HEK293 (cell line): Measurements from ENCODE around the gene C17orf58.

Experiments
- GLIS1 ChIP-seq: fragments of 450-650 bp; formaldehyde crosslinking; IDR thresholded peaks from 2 replicates; pipeline ENCODE4 v1.5.1; 2016; ENCODE audit warnings: missing biosample characterization, missing genetic modification characterization
- HOXC10 ChIP-seq: sonication (generic); formaldehyde crosslinking; IDR thresholded peaks from 2 replicates; pipeline ENCODE4 v1.8.1; 2023; ENCODE audit warnings: mild to moderate bottlenecking, missing genetic modification reagents
- KLF9 ChIP-seq: fragments of 450-650 bp; formaldehyde crosslinking; IDR thresholded peaks from 2 replicates; pipeline ENCODE4 v1.5.1; 2016; ENCODE audit warnings: missing biosample characterization, missing genetic modification characterization, low read depth
- OSR2 ChIP-seq: fragments of 450-650 bp; formaldehyde crosslinking; IDR thresholded peaks from 2 replicates; pipeline ENCODE4 v1.5.1; 2016; ENCODE audit warnings: missing biosample characterization, missing genetic modification characterization
- PRDM1 ChIP-seq: fragments of 450-650 bp; formaldehyde crosslinking; IDR thresholded peaks from 2 replicates; pipeline ENCODE4; 2016; ENCODE audit warnings: missing biosample characterization, missing genetic modification characterization
- PRDM10 ChIP-seq: fragments of 450-650 bp; formaldehyde crosslinking; IDR thresholded peaks from 2 replicates; pipeline ENCODE4 v1.5.1; 2016; ENCODE audit warnings: missing biosample characterization, missing genetic modification characterization
- RBAK ChIP-seq: fragments of 450-650 bp; formaldehyde crosslinking; IDR thresholded peaks from 2 replicates; pipeline ENCODE4 v1.5.1; 2016; ENCODE audit warnings: missing biosample characterization, missing genetic modification characterization
- ZBTB8A ChIP-seq: fragments of 450-650 bp; formaldehyde crosslinking; IDR thresholded peaks from 2 replicates; pipeline ENCODE4 v1.5.1; 2016; ENCODE audit warnings: missing biosample characterization, missing genetic modification characterization
- ZFHX2 ChIP-seq: fragments of 450-650 bp; formaldehyde crosslinking; conservative IDR thresholded peaks from 2 replicates; pipeline ENCODE4 v1.5.1; 2016; ENCODE audit warnings: missing biosample characterization, missing genetic modification characterization
- ZNF10 ChIP-seq: fragments of 450-650 bp; formaldehyde crosslinking; IDR thresholded peaks from 2 replicates; pipeline ENCODE4 v1.5.1; 2017; ENCODE audit warnings: missing biosample characterization, missing genetic modification characterization
- ZNF121 ChIP-seq: fragments of 450-650 bp; formaldehyde crosslinking; IDR thresholded peaks from 2 replicates; pipeline ENCODE4 v1.5.1; 2016; ENCODE audit warnings: missing biosample characterization, missing genetic modification characterization
- ZNF148 ChIP-seq: fragments of 450-650 bp; formaldehyde crosslinking; IDR thresholded peaks from 2 replicates; pipeline ENCODE4 v1.5.0; 2017; ENCODE audit warnings: missing biosample characterization, missing genetic modification characterization, borderline replicate concordance
- ZNF174 ChIP-seq: fragments of 450-650 bp; formaldehyde crosslinking; IDR thresholded peaks from 2 replicates; pipeline ENCODE4 v1.5.0; 2017; ENCODE audit warnings: missing biosample characterization, mild to moderate bottlenecking, missing genetic modification characterization
- ZNF175 ChIP-seq: fragments of 450-650 bp; formaldehyde crosslinking; IDR thresholded peaks from 2 replicates; pipeline ENCODE4 v1.5.1; 2016; ENCODE audit warnings: missing biosample characterization, missing genetic modification characterization
- ZNF184 ChIP-seq: fragments of 450-650 bp; IDR thresholded peaks from 2 replicates; pipeline ENCODE4 v1.5.1; 2018; ENCODE audit warnings: missing biosample characterization, mild to moderate bottlenecking, missing genetic modification characterization
- ZNF335 ChIP-seq: fragments of 450-650 bp; formaldehyde crosslinking; conservative IDR thresholded peaks from 2 replicates; pipeline ENCODE4 v1.5.1; 2016; ENCODE audit warnings: missing biosample characterization, missing genetic modification characterization
- ZNF398 ChIP-seq: fragments of 450-650 bp; formaldehyde crosslinking; IDR thresholded peaks from 2 replicates; pipeline ENCODE4 v1.5.1; 2017; ENCODE audit warnings: missing biosample characterization, missing genetic modification characterization
- ZNF529 ChIP-seq: fragments of 450-650 bp; formaldehyde crosslinking; IDR thresholded peaks from 2 replicates; pipeline ENCODE4 v1.5.1; 2017; ENCODE audit warnings: missing genetic modification characterization, missing biosample characterization; ENCODE audit not compliant: insufficient replicate concordance
- ZNF561 ChIP-seq: fragments of 450-650 bp; IDR thresholded peaks from 2 replicates; pipeline ENCODE4 v1.5.1; 2018; ENCODE audit warnings: missing biosample characterization, missing genetic modification characterization, borderline replicate concordance
- ZNF76 ChIP-seq: fragments of 450-650 bp; formaldehyde crosslinking; IDR thresholded peaks from 2 replicates; pipeline ENCODE4; 2016; ENCODE audit warnings: low read depth, missing biosample characterization, missing genetic modification characterization, borderline replicate concordance
- ZNF792 ChIP-seq: fragments of 450-650 bp; formaldehyde crosslinking; IDR thresholded peaks from 2 replicates; pipeline ENCODE4 v1.5.1; 2016; ENCODE audit warnings: missing biosample characterization, missing genetic modification characterization
- ZSCAN23 ChIP-seq: fragments of 450-650 bp; formaldehyde crosslinking; IDR thresholded peaks from 2 replicates; pipeline ENCODE4 v1.5.1; 2016; ENCODE audit warnings: missing biosample characterization, missing genetic modification characterization
- ZSCAN30 ChIP-seq: fragments of 450-650 bp; IDR thresholded peaks from 2 replicates; pipeline ENCODE4 v1.5.1; 2018; ENCODE audit warnings: missing biosample characterization, mild to moderate bottlenecking, missing genetic modification characterization, moderate library complexity
- TF ChIP-seq, protein P1 (sequence below): sonication (generic); formaldehyde crosslinking; IDR thresholded peaks from 2 replicates; pipeline ENCODE4 v1.8.1; 2022; ENCODE audit warnings: mild to moderate bottlenecking, moderate library complexity, missing genetic modification reagents
- TF ChIP-seq, protein P2 (sequence below): fragments of 450-650 bp; formaldehyde crosslinking; IDR thresholded peaks from 2 replicates; pipeline ENCODE4 v1.5.1; 2017; ENCODE audit warnings: missing biosample characterization, mild to moderate bottlenecking, missing genetic modification characterization, moderate library complexity
- TF ChIP-seq, protein P3 (sequence below): fragments of 450-650 bp; formaldehyde crosslinking; IDR thresholded peaks from 2 replicates; pipeline ENCODE4 v1.5.1; 2016; ENCODE audit warnings: missing biosample characterization, missing genetic modification characterization

C17orf58 gene

DNA sequence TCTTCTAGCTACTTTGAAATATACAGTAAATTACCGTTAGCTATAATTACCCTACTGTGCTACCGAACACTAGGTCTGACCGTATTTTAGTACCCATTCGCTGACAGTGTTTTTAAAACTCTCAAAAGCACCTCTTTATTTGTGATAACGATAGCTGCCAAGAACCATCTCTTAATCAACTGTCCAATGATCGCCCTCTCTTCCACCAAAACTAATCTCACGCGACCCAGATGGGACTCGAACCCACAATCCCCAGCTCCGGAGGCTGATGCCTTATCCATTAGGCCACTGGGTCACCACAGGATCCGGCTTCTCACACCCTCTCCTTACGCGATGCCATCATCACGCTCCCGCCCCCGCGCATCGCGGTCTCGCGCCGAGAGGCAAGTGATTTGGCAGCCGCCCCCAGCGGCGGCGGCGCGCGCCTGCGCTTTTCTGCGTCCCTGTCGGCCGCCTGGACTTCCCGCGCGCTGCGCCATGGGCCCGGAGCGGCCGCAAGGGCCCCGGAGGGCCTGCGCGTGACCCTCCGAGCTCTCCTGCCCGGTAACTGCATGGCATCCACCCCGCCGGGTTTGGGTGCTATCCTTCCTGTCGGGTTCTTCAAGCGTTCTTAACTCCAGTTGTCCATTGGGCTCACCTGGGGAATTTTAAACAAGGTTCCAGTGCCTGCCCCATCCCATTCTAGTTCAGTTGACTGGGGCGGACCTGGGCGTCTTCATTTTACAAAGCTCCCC, 23.6 kb upstream of the C17orf58 start (continued):
- TF ChIP-seq PRDM10: peak; percentile 30
- peak; percentile 74 for TF ChIP-seq ZBTB8A (tag by site-specific recombination)
- peak; percentile 93 for TF ChIP-seq GLIS1 (tag by site-specific recombination)
- TF ChIP-seq, protein P1, sequence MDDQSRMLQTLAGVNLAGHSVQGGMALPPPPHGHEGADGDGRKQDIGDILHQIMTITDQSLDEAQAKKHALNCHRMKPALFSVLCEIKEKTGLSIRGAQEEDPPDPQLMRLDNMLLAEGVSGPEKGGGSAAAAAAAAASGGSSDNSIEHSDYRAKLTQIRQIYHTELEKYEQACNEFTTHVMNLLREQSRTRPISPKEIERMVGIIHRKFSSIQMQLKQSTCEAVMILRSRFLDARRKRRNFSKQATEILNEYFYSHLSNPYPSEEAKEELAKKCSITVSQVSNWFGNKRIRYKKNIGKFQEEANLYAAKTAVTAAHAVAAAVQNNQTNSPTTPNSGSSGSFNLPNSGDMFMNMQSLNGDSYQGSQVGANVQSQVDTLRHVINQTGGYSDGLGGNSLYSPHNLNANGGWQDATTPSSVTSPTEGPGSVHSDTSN (CRISPR knock-in tag): peak; percentile 67; the same call in 1 of the 2 replicates
- no peak for TF ChIP-seq ZNF792 (tag by site-specific recombination)
- TF ChIP-seq ZNF76 (tag by site-specific recombination): peak; percentile 93
- peak; percentile 75 for TF ChIP-seq ZNF398 (tag by site-specific recombination)
- peak; percentile 71; the same call in 1 of the 2 replicates for TF ChIP-seq ZNF148
- peak; percentile 84 for TF ChIP-seq OSR2 (tag by site-specific recombination)
- no peak for TF ChIP-seq ZNF529
- 0 out of 2 replicates have a peak, but pooled peaks have one; percentile 23 for TF ChIP-seq HOXC10
- TF ChIP-seq ZNF121 (tag by site-specific recombination): 0 out of 2 replicates have a peak, but pooled peaks have one; percentile 19
- TF ChIP-seq ZNF184 (tag by site-specific recombination): peak; percentile 75; the same call in 1 of the 2 replicates
- TF ChIP-seq, protein P2, sequence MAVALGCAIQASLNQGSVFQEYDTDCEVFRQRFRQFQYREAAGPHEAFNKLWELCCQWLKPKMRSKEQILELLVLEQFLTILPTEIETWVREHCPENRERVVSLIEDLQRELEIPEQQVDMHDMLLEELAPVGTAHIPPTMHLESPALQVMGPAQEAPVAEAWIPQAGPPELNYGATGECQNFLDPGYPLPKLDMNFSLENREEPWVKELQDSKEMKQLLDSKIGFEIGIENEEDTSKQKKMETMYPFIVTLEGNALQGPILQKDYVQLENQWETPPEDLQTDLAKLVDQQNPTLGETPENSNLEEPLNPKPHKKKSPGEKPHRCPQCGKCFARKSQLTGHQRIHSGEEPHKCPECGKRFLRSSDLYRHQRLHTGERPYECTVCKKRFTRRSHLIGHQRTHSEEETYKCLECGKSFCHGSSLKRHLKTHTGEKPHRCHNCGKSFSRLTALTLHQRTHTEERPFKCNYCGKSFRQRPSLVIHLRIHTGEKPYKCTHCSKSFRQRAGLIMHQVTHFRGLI (tag by site-specific recombination): no peak; the same call in 1 of the 2 replicates
- TF ChIP-seq ZNF335 (tag by site-specific recombination): peak; percentile 96
- peak; percentile 55; the same call in 1 of the 2 replicates for TF ChIP-seq ZNF10 (tag by site-specific recombination)
- TF ChIP-seq ZNF175 (tag by site-specific recombination): no peak
- 0 out of 2 replicates have a peak, but pooled peaks have one; percentile 55 for TF ChIP-seq ZSCAN23 (tag by site-specific recombination)
- TF ChIP-seq, protein P3, sequence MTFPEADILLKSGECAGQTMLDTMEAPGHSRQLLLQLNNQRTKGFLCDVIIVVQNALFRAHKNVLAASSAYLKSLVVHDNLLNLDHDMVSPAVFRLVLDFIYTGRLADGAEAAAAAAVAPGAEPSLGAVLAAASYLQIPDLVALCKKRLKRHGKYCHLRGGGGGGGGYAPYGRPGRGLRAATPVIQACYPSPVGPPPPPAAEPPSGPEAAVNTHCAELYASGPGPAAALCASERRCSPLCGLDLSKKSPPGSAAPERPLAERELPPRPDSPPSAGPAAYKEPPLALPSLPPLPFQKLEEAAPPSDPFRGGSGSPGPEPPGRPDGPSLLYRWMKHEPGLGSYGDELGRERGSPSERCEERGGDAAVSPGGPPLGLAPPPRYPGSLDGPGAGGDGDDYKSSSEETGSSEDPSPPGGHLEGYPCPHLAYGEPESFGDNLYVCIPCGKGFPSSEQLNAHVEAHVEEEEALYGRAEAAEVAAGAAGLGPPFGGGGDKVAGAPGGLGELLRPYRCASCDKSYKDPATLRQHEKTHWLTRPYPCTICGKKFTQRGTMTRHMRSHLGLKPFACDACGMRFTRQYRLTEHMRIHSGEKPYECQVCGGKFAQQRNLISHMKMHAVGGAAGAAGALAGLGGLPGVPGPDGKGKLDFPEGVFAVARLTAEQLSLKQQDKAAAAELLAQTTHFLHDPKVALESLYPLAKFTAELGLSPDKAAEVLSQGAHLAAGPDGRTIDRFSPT (tag by site-specific recombination): peak; percentile 48; the same call in 1 of the 2 replicates
- TF ChIP-seq KLF9 (tag by site-specific recombination): peak; percentile 92
- peak; percentile 88 for TF ChIP-seq ZSCAN30 (tag by site-specific recombination)
- TF ChIP-seq RBAK (tag by site-specific recombination): no peak
- no peak; the same call in 1 of the 2 replicates for TF ChIP-seq ZNF174 (tag by site-specific recombination)
- TF ChIP-seq ZNF561 (tag by site-specific recombination): peak; percentile 99
- peak; percentile 99 for TF ChIP-seq ZFHX2 (tag by site-specific recombination)
- peak; percentile 65; the same call in 1 of the 2 replicates for TF ChIP-seq PRDM1 (tag by site-specific recombination)
